ENCODE results near the gene KLHL13.

KLHL13 gene

GRCh38 chrX:117892469-117892868, 224.1 kb downstream of the KLHL13 start:
- H3K9me3 Mint-ChIP-seq = no peaks in the 10 kb centered on the region
- H3K4me1 Mint-ChIP-seq = no peaks in the 10 kb centered on the region
- no peak overlapping the region for H3K4me3 Mint-ChIP-seq
- no peak overlapping the region for H3K27ac Mint-ChIP-seq
- no peaks in the 10 kb centered on the region for H3K36me3 Mint-ChIP-seq
- no peaks in the 10 kb centered on the region for H3K27me3 Mint-ChIP-seq

GRCh38 chrX:117871796-117872195, 244.8 kb downstream of the KLHL13 start:
- no peak overlapping the region for H3K4me3 Mint-ChIP-seq
- no peaks in the 10 kb centered on the region for H3K27me3 Mint-ChIP-seq
- H3K4me1 Mint-ChIP-seq = no peaks in the 10 kb centered on the region
- H3K9me3 Mint-ChIP-seq = peaks cover 8% of the 10 kb centered on the region
- H3K27ac Mint-ChIP-seq = no peak overlapping the region
- H3K36me3 Mint-ChIP-seq = no peaks in the 10 kb centered on the region

GRCh38 chrX:117860517-117860916, 256.1 kb downstream of the KLHL13 start:
- Mint-ChIP-seq H3K36me3 (no peaks in the 10 kb centered on the region), H3K27me3 (no peaks in the 10 kb centered on the region), H3K4me1 (no peaks in the 10 kb centered on the region), H3K9me3 (no peaks in the 10 kb centered on the region), H3K4me3 (no peak overlapping the region), H3K27ac (no peak overlapping the region)

- Mint-ChIP-seq H3K27me3 (no peaks in the 10 kb centered on the region), H3K9me3 (no peaks in the 10 kb centered on the region)
Measured at GRCh38 chrX:117854806-117855205, 261.8 kb downstream of the KLHL13 start.

GRCh38 chrX:117851025-117851424, 265.6 kb downstream of the KLHL13 start:
- H3K36me3 Mint-ChIP-seq = no peaks in the 10 kb centered on the region
- no peak overlapping the region for H3K4me3 Mint-ChIP-seq
- H3K27me3 Mint-ChIP-seq = no peaks in the 10 kb centered on the region
- H3K27ac Mint-ChIP-seq = no peak overlapping the region
- H3K9me3 Mint-ChIP-seq = no peaks in the 10 kb centered on the region
- no peaks in the 10 kb centered on the region for H3K4me1 Mint-ChIP-seq

More at GRCh38 chrX:117854806-117855205, 261.8 kb downstream of the KLHL13 start:
- Mint-ChIP-seq H3K4me1 (no peaks in the 10 kb centered on the region), H3K27ac (no peak overlapping the region), H3K36me3 (no peaks in the 10 kb centered on the region), H3K4me3 (no peak overlapping the region)
